Measurements from ENCODE around the gene AQP4.

DNA sequence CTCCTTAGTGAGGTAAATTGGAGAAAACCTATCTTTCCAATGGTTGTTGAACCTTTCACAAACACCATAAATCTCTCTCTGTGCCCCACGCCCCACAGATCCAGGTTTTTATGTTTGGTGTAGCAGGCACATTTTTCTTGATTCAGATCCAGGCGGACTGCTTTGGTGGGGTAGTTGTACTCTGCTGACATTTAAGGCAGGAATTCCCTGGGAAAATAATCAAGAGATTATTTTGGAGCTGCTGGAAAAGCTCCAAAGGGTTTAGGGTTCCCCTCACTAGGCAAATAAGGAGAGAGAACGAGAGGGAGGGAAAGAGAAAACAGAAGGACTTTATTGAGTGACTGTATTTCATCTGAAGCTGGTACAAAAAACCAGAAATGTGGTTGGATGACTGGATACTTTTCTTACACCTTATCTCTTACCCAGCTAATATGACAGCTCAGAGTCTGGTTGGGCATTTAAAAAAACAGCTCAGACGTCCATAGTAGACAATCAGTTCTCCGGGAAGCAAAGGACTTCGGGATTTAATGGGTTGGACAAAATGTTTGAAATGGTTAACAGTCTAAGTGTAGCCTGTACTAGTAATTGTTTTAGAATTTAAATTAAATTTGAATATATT lies 3.6 kb upstream of the AQP4 start:
- TF ChIP-seq EP300 (IDR thresholded peaks at IDR 0.05; ENCODE audit: borderline replicate concordance) (no peak), RAD21 (IDR thresholded peaks at IDR 0.05; ENCODE audit: low read depth) (no peak), CREB1 (IDR thresholded peaks at IDR 0.05; ENCODE audit: low read depth) (no peak), NFIC (IDR thresholded peaks at IDR 0.05) (no peak), MAX (IDR thresholded peaks at IDR 0.05) (no peak)
